ENCODE measurements around the gene SYT5. TPM values are rescaled to one million over a fixed set of nuclear protein-coding genes. Genes with fewer than 3 reads are reported as not detected.
A peak's percentile ranks its signal among the peaks of the same experiment; 100 is the strongest.

Gene SYT5
- total RNA-seq, 2 donors from 2014 or later, result not detected

- Mint-ChIP-seq H3K4me1 (ENCODE audit: low read depth in 2 of 2) (no peaks in the 10 kb centered on the region), H3K27me3 (peaks cover 12 to 15% of the 10 kb centered on the region in 2 donors), H3K4me3 (no peak overlapping the region), H3K36me3 (no peaks in the 10 kb centered on the region), H3K27ac (no peak overlapping the region), H3K9me3 (no peaks in the 10 kb centered on the region)
- ATAC-seq (no peak), DNase-seq (ENCODE audit: low spot score) (no peak)
These were observed 45.4 kb downstream of the SYT5 start for GRCh38 chr19:55134736-55135135.

- no peaks in the 10 kb centered on the region for H3K9me3 Mint-ChIP-seq
These were observed 46.2 kb downstream of the SYT5 start for GRCh38 chr19:55133639-55134444.

GRCh38 chr19:55132453-55133129 lies 47.5 kb downstream of the SYT5 start:
- Mint-ChIP-seq H3K27ac (no peak overlapping the region), H3K27me3 (peaks cover 22 to 31% of the 10 kb centered on the region in 2 donors), H3K9me3 (no peaks in the 10 kb centered on the region), H3K36me3 (no peaks in the 10 kb centered on the region), H3K4me3 (no peak overlapping the region), H3K4me1 (ENCODE audit: low read depth in 2 of 2) (no peaks in the 10 kb centered on the region)
- ATAC-seq, result no peak
- DNase-seq (ENCODE audit: low spot score), result peak; percentile 60

More at GRCh38 chr19:55133639-55134444, 46.2 kb downstream of the SYT5 start:
- Mint-ChIP-seq H3K4me1 (ENCODE audit: low read depth in 2 of 2) (no peaks in the 10 kb centered on the region), H3K27ac (no peak overlapping the region), H3K27me3 (peaks cover 16 to 22% of the 10 kb centered on the region in 2 donors), H3K4me3 (no peak overlapping the region), H3K36me3 (no peaks in the 10 kb centered on the region)
- no peak for ATAC-seq
- DNase-seq (ENCODE audit: low spot score), result peak; percentile 25

GRCh38 chr19:55131421-55131820 lies 48.7 kb downstream of the SYT5 start:
- peaks cover 31 to 42% of the 10 kb centered on the region in 2 donors for H3K27me3 Mint-ChIP-seq
- DNase-seq (ENCODE audit: low spot score) (peak; percentile 20), ATAC-seq (no peak)
- no peaks in the 10 kb centered on the region for H3K9me3 Mint-ChIP-seq
- H3K36me3 Mint-ChIP-seq, result no peaks in the 10 kb centered on the region
- no peaks in the 10 kb centered on the region for H3K4me1 Mint-ChIP-seq (ENCODE audit: low read depth in 2 of 2)
- no peak overlapping the region for H3K27ac Mint-ChIP-seq
- no peak overlapping the region for H3K4me3 Mint-ChIP-seq

Other genes starting within 250 kb of the SYT5 start
- 1 to 10 TPM; 1.1 to 1.2 TPM for gene NLRP7, start 232.8 kb downstream of the SYT5 start, total RNA-seq
- 100 to 1,000 TPM in 1 of 2 donors, 10 to 100 TPM in 1; 50.3 to 154 TPM for gene NLRP2, start 213.9 kb downstream of the SYT5 start, total RNA-seq
- under 1 TPM in 1 of 2 donors, not detected in 1; 0.22 TPM for gene GP6, start 142.0 kb downstream of the SYT5 start, total RNA-seq
- gene RDH13, start 117.1 kb downstream of the SYT5 start, total RNA-seq, result 10 to 100 TPM; 13.4 to 31.0 TPM
- gene EPS8L1, start 104.4 kb downstream of the SYT5 start, total RNA-seq, result 1 to 10 TPM; 1.3 to 8.7 TPM
- 100 to 1,000 TPM; 157 to 251 TPM for gene PPP1R12C, start 62.7 kb downstream of the SYT5 start, total RNA-seq
- gene TNNT1, start 31.1 kb downstream of the SYT5 start, total RNA-seq, result not detected
- not detected for gene TNNI3, start 22.6 kb downstream of the SYT5 start, total RNA-seq
- not detected for gene DNAAF3, start 13.7 kb downstream of the SYT5 start, total RNA-seq
- under 1 TPM in 1 of 2 donors, not detected in 1; 0.11 TPM for gene PTPRH, start 29.2 kb upstream of the SYT5 start, total RNA-seq
- gene TMEM86B, start 48.5 kb upstream of the SYT5 start, total RNA-seq, result 10 to 100 TPM in 1 of 2 donors, 1 to 10 TPM in 1; 8.3 to 31.6 TPM
- gene PPP6R1, start 78.7 kb upstream of the SYT5 start, total RNA-seq, result 100 to 1,000 TPM; 260 to 492 TPM
- 10 to 100 TPM; 38.2 to 53.1 TPM for gene HSPBP1, start 99.8 kb upstream of the SYT5 start, total RNA-seq
- gene BRSK1, start 103.7 kb upstream of the SYT5 start, total RNA-seq, result 10 to 100 TPM; 11.9 to 15.7 TPM
- gene TMEM150B, start 145.1 kb upstream of the SYT5 start, total RNA-seq, result 1 to 10 TPM in 1 of 2 donors, under 1 TPM in 1; 0.67 to 2.7 TPM
- gene KMT5C, start 159.6 kb upstream of the SYT5 start, total RNA-seq, result 10 to 100 TPM in 1 of 2 donors, 1 to 10 TPM in 1; 9.7 to 22.1 TPM
- not detected for gene COX6B2, start 174.4 kb upstream of the SYT5 start, total RNA-seq
- not detected for gene GARIN5B, start 183.0 kb upstream of the SYT5 start, total RNA-seq
- under 1 TPM in 1 of 2 donors, not detected in 1; 0.78 TPM for gene IL11, start 190.2 kb upstream of the SYT5 start, total RNA-seq
- not detected for gene TMEM190, start 196.5 kb upstream of the SYT5 start, total RNA-seq
- 1 to 10 TPM; 5.2 to 8.3 TPM for gene TMEM238, start 204.0 kb upstream of the SYT5 start, total RNA-seq
- gene RPL28, start 205.6 kb upstream of the SYT5 start, total RNA-seq, result 1,000 to 10,000 TPM; 1,106 to 1,518 TPM
- 100 to 1,000 TPM; 247 to 423 TPM for gene UBE2S, start 227.5 kb upstream of the SYT5 start, total RNA-seq